DMS114 treated with DMSO at 0.1 percent for 48 hours (cell line): ENCODE data around the gene ARMC12.
"Not testable (repeated sequence)": the region's sequence is repeated elsewhere in the genome, so short reads cannot be mapped to it uniquely, and the experiment has no call there.

Experiments
- DNase-seq: peaks from one replicate; lab custom pipeline; 2025; ENCODE audit not compliant: unreplicated experiment; lab: John Stamatoyannopoulos, UW

Gene ARMC12, protein sequence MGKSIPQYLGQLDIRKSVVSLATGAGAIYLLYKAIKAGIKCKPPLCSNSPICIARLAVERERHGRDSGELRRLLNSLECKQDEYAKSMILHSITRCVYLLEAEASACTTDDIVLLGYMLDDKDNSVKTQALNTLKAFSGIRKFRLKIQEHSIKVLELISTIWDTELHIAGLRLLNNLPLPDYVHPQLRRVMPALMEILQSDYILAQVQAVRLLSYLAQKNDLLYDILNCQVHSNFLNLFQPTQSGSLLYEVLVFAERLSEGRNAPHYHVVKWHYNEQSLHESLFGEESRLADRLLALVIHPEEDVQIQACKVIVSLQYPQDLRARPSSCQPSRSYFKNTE

DNA sequence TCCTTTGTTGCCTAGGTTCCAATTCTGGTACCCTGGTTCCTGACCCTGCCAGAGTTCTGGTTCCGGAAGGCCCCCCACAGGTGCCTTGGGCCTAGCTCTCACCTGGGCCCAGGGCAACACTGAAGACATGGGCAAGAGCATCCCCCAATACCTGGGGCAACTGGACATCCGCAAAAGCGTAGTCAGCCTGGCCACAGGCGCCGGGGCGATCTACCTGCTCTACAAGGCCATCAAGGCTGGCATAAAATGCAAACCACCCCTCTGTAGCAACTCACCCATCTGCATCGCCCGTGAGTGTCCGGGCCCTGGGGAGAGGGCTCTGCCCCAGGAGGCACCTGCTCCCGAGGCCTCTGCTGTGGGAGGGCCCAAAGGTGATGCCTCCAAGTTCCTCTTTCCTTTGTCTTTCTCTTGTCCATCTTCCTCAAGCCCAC, at the start of gene ARMC12:
Gene ARMC12 (plus strand): TSS at position 51 of the 431 bp plus-strand sequence. CDS start 77 bp downstream, at position 128.
- no peak for DNase-seq

DNA sequence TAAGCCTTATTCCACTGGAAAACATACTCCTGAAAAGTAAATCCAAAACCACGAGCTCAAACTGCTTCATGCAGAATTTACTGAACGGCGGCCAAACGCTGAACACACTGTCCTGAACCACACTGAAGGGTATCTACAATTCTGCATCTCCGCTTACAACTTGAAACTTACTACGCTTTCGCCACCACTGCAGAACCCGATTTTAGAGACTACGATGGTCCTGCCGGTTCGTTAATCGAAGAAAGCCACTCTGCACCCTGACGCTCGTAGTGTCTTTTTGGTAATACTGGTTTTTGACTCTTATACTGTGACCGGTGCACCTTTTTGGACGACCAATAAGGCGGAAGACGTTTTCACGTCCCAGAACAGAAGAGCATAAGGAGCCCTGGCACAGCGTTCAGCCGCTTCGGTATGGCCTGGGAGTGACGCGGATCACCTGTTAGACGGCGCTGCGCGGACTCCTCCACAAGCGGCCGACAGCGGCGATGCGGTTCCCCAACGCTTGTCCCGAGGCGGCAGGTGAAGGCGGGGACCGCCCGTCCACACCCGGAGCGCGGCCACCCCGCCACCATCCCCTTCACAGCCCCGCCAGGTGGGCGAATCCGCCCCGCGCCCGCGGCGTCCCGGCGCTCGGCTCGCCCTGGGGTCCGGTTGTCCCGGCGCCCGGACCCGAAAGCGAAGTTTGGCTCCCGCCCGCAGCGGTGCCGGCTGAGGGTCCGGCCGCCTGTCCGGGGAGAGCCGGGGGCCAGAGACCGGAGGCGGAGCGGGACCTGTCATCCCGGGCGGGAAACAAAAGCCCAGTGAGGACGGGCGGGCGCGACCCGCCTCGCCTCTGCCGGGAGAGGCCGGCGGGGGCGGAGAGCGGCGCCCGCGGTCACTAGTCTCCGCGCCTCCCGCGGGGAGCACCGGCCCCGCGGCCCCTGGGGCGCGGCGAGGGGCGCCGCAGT, 48.9 kb upstream of the ARMC12 start:
- peak; percentile 72 for DNase-seq

DNA sequence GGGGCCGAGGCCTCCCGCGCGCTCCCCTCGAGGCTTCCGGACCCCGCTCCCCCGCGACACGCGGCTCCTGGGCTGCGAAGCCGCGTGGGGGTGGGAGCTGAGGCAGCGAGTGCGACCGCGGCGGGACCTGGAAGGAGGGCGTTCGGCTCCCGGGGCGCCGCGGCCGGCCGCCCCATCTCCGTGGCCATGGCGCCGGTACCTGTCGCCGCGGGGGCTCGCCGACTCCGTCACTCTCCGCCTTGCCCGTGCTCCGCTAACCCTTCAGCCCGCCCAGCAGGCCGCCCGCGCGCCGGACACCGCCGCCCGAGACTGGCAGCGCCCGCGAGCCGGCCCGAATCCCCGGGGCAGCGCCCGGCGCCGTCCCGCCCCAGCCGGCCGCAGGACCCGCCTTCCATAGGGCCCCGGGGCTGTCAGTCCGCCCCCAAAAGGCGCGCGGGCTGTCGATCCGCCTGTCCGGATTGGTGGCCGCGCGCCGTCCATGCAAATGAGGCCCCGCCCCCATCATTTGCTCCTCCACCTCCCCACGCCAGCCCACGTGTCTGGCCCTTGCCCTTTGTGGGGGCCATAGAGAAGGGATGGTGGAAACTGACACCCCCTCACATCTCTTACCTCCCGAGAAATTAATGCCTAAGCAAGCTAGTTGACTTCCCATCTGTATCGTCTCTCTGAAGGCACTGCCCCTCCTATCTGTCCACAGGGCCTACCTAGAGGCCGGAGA, 48.1 kb upstream of the ARMC12 start, which contains the start of gene FKBP5:
Gene FKBP5 (minus strand): TSS at position 311 of the 718 bp plus-strand sequence. CDS start 46,091 bp downstream, outside the sequence.
- DNase-seq, result peak; percentile 84

DNA sequence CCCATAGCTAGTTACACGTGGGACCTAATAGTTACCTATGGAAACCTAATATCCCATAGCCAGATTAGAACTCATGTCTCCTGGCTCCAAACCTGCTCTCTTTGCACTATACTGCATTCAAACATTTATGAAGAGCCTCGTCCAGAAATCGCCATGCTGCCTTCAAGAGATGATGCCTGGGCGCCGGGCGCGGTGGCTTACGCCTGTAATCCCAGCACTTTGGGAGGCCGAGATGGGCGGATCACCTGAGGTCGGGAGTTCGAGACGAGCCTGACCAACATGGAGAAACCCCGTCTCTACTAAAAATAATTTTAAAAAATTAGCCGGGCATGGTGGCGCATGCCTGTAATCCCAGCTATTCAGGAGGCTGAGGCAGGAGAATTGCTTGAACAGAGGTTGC, 46.8 kb upstream of the ARMC12 start:
- DNase-seq, result not testable (repeated sequence)

DNA sequence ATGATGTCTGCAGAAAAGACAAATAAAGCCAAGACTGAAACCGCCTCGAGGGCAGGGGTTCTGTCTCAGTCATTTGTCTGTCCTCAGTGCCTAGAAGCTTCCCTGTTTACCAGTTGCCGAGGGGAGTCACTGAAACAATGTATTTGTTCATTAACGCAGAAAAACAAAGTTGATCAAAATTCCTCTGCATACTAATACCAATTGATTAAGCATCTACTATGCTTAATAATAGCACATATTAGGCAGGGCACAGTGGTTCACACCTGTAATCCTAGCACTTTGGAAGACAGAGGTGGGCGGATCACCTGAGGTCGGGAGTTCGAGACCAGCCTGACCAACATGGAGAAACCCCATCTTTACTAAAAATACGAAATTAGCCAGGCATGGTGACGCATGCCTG, 46.3 kb upstream of the ARMC12 start:
- DNase-seq, result no peak

DNA sequence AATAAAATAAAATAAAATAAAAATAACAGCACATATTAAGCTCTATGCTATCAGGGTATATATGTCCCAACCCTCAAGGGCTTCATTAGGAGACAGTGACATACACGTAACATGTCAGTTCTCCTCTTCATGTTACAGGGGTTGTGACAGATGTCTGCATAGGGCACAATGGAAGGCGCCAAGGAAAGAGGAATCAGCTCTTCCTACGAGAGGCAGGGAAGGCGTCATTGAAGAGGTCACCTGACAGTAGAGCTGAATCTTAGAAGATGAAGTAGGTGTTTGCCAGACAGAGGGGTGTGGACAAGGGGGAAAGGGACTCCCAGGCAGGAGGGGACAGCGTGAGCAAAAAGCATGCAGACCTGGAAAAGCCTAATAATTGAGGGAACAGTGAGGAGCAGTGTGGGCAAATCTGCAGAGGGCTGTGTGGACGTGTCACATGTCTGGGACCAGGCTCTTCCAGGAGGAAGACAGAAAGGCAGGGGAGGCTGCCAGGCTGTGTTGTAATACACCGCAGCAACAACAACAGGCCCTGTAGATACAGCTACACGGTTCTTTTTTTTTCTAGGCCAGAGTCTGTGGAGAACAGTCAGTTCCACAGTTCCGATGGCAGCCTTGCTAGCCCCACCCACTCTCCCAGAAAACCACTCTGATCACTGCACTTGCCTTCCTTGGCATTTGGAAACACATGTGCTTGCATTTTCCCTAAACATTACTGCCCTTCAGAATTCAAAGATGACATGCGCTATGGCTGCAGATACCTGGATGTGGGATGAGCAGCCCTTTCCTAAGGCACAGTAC, 45.6 kb upstream of the ARMC12 start:
- no peak for DNase-seq

DNA sequence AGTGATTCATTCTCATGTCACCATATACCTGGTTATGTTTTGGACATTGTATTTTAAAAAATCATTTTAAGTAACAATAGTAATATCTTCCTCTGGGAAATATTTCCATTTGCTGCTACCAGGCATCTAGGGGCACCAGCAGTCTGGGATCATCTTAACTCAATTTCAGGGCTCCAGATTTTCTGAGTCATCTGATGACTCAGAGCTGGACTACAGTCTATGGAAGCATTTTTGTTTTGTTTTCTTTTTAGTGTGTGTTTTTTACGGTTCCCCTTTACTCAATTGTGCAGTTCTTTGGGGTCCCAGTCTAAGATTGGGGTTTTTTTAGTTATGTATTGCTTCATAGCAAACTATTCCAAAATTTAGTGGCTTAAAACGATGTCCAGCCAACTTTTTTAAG, 42.4 kb upstream of the ARMC12 start:
- no peak for DNase-seq

DNA sequence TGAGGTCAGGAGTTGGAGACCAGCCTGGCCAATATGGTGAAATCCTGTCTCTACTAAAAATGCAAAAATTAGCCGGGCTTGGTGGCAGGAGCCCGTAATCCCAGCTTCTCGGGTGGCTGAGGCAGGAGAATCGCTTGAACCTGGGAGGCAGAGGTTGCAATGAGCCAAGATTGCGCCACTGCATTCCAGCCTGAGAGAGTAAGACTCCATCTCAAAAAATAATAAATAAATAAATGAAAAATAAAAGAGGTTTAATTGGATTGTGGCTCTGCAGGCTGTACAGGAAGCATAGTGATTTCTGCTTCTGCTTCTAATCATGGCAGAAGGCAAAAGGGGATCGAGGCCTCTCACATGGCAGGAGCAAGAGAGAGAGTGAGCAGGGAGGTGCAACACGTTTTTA, 38.4 kb upstream of the ARMC12 start:
- DNase-seq, result not testable (repeated sequence)

DNA sequence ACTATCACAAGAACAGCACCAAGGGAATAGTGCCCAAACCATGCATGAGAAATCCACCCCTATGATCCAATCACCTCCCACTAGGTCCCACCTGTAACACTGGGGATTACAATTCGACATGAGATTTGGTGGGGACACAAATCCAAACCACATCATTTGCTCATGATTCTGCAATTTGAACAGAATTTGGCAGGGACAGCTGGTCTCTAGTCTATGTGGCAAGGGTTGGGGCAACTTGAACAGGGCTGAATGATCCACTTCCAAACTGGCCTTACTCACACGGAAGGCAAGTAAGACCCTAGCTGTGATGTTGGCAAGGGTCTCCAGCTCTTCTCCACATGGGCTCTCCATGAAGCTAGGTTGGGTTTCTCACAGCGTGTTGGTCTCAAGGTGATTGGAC, 38.0 kb upstream of the ARMC12 start:
- DNase-seq, result no peak

DNA sequence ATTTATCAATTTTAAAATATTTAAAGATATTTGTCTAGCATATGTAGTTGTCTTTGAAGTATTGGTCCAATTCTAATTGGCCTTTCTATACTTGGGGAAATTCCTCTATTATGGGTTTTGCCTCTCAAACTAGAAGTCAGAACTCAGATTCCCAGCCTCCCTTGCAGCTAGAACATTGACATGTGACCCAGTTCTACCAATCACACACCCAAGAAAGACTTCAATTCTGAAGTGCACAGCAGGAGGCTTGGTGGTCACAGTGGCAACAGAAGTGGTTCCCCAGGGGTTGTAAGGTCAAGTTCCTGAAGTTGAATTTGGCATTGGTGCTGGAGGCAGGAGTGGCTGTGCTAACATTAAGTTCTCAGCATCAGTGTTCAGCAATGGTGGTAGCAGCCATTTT, 33.3 kb upstream of the ARMC12 start:
- DNase-seq, result no peak

DNA sequence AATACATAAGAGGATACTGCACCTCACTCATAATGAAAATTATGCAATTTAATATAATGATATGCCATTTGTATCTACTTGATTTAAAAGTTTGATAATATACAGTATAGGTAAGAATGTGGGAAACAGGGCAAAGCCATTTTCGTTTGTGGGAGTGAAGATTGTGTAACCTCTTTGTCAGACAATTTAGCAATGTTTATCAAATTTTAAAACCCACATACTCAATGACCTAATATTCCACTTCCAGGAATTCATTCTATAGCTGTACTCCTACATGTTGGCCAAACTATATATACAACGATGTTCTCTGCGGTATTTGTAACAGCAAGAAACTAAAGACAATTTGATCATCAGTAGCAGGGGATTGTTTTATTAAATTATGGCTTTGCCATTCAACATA, 30.4 kb upstream of the ARMC12 start:
- no peak for DNase-seq

DNA sequence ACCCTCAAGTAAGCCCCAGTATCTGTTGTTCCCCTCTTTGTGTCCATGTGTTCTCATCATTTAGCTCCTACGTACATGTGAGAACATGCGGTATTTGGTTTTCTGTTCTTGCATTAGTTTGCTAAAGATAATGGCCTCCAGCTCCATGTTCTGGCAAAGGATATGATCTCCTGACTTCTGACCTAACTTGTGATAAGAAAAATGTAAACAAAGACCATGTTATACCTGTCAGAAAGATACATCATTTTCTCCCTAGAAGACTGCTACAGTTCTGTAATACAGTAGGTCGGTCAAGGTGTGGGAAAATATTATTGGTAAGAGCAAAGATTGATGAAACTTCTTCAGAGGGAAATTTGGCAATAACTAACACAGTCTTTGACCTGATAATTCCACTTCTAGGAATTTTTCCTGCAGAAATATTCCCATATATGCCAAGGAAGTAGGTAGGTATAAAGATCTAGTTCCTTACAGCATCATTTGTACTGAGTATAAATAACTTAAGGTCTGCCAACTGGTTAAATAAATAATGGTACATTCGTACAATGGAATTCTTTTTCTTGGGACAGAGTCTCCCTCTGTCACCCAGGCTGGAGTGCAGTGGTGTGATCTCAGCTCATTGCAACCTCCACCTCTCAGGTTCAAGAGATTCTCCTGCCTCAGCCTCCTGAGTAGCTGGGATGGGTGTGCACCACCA, 29.0 kb upstream of the ARMC12 start:
- no peak for DNase-seq

DNA sequence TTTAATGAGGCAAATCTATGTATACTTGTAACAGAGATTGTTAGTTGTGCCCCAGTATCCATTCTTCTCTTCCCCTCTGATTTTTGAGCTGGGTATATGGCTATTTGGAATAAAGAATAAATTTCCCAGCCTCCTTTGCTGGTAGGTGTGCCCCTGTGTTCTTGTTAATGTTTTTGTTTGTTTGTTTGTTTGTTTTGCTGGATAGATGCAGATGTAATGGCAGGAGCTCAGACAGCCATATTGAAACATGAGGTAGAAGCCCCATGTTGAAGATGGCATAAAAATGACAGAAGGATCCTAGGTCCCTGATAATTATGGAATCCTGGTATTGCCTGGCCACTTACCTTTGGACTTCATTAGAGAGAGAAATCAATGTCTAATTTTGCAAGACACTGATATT, 28.2 kb upstream of the ARMC12 start:
- DNase-seq, result no peak

DNA sequence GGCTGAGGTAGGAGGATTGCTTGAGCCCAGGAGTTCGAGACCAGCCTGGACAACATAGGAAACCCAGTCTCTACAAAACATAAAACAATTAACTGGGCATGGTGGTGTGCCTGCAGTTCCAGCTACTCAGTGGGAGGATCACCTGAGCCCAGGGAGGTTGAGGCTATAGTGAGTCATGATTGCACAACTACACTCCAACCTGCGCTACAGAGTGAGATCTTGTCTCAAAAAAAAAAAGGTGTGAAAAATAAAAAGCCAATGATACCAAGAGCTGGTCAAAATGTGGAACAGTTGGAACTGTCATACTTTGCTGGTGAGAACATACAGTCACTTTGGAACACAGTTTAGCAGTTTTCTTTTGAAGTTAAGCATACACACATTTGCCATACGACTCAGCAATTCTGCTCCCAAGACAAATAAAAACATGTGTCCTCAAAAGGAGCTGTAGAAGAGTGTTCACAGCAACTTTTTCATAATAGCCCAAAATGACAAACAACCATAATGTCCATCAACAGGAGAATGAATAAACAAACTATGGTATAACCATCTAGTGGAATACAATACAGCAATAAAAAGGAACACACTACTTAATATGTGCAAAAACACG, 26.5 kb upstream of the ARMC12 start:
- DNase-seq, result no peak

DNA sequence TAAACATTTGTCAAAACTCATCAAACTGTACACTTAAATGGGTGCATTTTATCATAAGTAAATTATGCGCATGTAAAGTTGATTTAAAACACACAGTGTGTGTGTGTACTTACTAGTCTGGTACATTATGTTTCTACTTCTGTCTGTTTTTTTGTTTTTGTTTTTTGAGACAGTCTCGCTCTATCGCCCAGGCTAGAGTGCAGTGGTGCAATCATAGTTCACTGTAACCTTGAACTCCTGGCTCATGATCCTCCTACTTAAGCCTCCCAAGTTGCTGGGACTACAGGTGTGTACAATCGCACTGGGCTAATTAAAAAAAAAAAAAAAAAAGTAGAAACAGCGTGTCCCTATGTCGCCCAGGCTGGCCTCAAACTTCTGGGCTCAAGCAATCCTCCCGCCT, 25.1 kb upstream of the ARMC12 start:
- no peak for DNase-seq

DNA sequence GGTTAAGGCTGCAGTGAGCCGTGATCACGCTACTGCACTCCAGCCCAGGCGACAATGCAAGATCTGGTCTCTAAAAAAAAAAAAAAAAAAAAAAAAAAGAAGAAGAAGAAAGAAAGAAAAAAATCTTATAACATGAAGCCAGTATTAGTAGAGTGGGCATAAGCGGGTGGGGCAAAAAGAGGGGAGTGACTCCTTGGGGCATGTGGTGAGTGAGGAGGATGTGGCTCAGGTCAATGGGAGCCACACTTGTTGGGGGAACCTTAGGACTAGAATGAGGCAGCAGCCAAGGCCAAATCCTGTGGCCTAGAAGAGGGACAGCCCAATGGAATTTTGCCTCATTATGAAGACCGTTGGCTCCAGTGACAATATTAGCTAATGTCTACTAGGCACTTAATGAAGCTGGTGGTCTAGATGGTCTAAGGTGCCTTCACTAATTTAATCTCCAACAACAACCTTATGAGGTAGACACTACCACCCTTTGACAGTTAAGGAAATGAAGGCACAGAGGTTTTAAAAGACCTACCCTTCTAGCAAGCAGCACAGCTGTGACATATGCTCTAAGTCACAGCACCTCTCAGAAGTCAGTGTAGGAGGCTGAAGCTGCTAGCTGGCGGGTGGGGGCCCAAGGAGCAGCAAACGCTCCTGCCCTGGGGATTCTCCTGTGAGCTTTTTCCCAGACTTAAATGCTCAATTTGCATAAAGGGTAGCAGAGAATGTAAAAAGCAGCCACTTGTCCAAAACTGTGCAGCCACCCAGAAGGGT, 23.6 kb upstream of the ARMC12 start:
- DNase-seq, result no peak

DNA sequence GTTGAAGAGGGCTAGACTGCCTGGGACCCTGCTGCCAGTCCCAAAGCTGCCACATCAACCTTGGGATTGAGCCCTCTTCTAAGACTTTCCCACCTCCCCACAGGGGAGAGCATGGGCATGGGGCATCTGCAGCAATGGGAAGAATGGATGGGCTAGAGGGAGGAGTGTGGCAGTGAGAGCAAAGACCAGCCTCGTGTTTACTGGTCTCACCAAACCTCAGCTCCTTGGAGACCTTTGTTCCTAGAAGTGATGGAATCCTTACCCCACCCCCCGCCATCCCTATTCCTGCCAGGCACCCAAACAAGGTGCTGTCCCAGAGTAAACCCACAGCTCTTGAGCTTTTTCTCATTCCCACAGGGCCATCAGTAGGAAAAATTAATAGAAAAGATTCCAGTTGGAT, 20.0 kb upstream of the ARMC12 start:
- DNase-seq, result no peak

DNA sequence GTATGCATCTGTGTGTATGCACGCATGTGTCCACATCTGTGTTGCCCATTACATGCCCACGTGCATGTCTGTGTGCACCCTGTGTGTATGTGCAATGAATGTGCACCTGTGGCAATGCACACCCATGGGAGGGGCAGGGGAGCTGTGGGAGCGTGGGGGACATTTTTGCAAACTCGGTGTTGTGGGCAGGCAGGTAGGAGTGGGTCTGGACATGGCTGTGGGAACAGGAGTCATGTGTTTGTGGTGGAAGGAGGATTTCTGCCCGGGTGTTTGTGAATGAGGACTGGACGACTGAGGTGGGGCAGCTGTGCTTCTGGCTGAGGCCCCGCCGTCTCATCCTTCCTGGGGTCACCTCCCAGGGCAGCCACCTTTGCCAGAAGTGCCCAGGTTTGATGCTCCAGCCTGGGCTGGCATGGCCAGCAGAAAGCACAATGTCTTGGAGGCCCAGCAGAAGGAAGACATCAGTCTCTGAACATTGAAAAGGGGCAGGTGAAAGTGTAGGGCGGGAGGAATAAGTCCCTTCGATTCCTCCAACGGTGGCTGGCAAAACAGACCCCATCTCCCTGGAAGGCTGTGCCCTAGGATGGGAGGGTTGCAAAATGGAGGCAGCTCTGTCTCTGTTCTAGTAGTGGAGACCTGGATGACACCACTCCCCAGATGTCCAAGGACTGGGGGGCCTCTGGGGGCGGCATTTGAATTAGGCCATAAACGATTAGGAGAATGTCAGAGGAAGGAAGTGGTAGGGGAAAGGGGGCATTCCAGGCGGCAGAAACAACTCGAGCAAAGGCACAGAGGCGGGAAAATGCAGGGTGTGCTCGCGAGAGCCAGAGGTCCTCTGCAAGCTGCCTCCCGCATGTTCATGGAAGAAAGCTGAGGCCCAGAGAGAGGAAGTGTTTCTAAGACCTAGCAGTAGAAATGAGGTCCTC, 19.1 kb upstream of the ARMC12 start:
- DNase-seq, result no peak
